Tibial artery (tissue), 4 donors: ENCODE measurements around the gene ARMS2.
A peak's percentile ranks its signal among the peaks of the same experiment; 100 is the strongest.

ENCODE experiments used
- DNase-seq, 2 donors: peaks; one replicate each; pipeline ENCODE4 v3.0.0-alpha.2; 2019
- H3K27ac ChIP-seq, 2 donors: fragments of 200-600 bp; sonication (generic) in 1 of 2; 1 replicate in 1 of 2; 2 replicates in 1 of 2; pipeline ENCODE4 v1.5.1; 2018 to 2019; ENCODE audit warnings: mild to moderate bottlenecking in 1 of 2
- H3K27me3 ChIP-seq, 2 donors: fragments of 200-600 bp; sonication (generic) in 1 of 2; one replicate each; pipeline versions ENCODE4 v1.5.1 to v1.6.0; 2016 to 2019
- H3K36me3 ChIP-seq, 3 donors: fragments of 200-600 bp; sonication (generic) in 2 of 3; one replicate each; pipeline ENCODE4 v1.5.1; 2016 to 2019; ENCODE audit warnings: mild to moderate bottlenecking in 2 of 3
- H3K4me1 ChIP-seq, 4 donors: fragments of 200-600 bp; sonication (generic) in 2 of 4; 1 replicate in 3 of 4; 2 replicates in 1 of 4; pipeline ENCODE4 v1.5.1; 2016 to 2019
- H3K4me3 ChIP-seq, 2 donors: fragments of 200-600 bp; sonication (generic) in 1 of 2; 1 replicate in 1 of 2; 2 replicates in 1 of 2; pipeline ENCODE4 v1.5.1; 2018 to 2019; ENCODE audit warnings: mild to moderate bottlenecking in 2 of 2
- H3K9me3 ChIP-seq, 3 donors: fragments of 200-600 bp; sonication (generic) in 1 of 3; one replicate each; pipeline ENCODE4 v1.5.1; 2016 to 2019
- intact Hi-C: fragments of 100-400 bp; cut with DNase I; formaldehyde crosslinking; loops from one replicate; pipeline ENCODE4 v1.15.0; 2023; ENCODE audit warnings: low total_unique reads
- TF ChIP-seq, protein P1 (sequence below), 2 experiments: fragments of 200-600 bp in 1 of 2; fragments of 450-650 bp in 1 of 2; IDR thresholded peaks; one replicate each; pipeline ENCODE4 v1.5.1; 2017 to 2019; ENCODE audit warnings: antibody characterized with exemption in 2 of 2, mild to moderate bottlenecking in 1 of 2, moderate library complexity in 1 of 2

ARMS2 gene

DNA sequence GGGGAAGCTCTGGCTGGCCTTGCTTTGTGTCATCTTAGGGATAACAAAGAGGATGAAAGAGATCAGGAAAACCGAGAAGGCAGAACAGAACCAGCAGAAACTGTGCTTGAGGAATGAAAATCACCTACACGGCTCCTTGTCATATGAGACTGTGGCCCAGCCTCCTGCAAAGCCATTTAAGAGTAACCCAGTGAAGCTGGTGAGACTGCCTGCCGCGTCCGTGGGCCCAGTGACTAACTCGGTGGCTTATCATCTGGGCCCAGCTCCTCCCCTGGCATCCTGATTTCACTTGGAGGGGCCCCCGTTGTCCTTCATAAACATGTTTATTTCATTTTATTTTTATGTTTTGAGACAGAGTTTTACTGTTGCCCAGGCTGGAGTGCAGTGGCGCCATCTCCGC lies 37.6 kb downstream of the ARMS2 start:
- Histone ChIP-seq H3K4me1 (peaks cover 5 to 91% (median 68%) of the 10 kb centered on the region in 4 donors), H3K4me3 (no peak overlapping the region), H3K36me3 (no peaks in the 10 kb centered on the region), H3K27ac (peak overlapping the region; percentile 76 to 91), H3K27me3 (no peaks in the 10 kb centered on the region), H3K9me3 (no peaks in the 10 kb centered on the region)
- TF ChIP-seq, protein P1, sequence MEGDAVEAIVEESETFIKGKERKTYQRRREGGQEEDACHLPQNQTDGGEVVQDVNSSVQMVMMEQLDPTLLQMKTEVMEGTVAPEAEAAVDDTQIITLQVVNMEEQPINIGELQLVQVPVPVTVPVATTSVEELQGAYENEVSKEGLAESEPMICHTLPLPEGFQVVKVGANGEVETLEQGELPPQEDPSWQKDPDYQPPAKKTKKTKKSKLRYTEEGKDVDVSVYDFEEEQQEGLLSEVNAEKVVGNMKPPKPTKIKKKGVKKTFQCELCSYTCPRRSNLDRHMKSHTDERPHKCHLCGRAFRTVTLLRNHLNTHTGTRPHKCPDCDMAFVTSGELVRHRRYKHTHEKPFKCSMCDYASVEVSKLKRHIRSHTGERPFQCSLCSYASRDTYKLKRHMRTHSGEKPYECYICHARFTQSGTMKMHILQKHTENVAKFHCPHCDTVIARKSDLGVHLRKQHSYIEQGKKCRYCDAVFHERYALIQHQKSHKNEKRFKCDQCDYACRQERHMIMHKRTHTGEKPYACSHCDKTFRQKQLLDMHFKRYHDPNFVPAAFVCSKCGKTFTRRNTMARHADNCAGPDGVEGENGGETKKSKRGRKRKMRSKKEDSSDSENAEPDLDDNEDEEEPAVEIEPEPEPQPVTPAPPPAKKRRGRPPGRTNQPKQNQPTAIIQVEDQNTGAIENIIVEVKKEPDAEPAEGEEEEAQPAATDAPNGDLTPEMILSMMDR (IDR thresholded peaks at IDR 0.05) = no peak
- DNase-seq = peak in 1 of 2 donors; percentile 64
- intact Hi-C loops = no loop called here

DNA sequence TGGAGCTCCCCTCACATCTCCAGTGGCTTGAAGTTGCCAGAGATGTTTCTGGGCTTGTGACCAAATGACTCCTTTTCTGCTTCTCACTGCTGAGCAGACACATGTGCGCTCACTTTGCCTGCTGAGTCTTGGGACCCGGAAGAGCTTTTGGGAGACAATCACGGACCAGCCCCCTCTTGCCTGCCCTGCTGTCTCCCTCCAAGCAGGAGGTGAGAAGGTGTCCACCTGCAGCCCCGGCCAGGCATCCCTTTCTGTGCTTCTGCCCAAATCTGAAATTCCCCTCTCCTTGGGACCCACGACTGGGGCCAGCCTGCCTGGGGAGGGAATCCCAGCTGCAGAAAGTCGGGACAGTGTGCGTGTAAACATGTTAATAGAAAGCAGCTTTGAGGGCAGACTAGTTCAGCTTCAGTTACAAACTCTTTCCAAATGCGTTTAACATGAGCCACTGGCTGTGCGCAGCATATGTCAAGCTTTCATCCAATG lies 38.6 kb downstream of the ARMS2 start:
- DNase-seq = peak; percentile 42 to 68
- Histone ChIP-seq H3K27me3 (no peaks in the 10 kb centered on the region), H3K27ac (peak overlapping the region; percentile 76 to 91), H3K4me1 (peaks cover 5 to 88% (median 66%) of the 10 kb centered on the region in 4 donors), H3K4me3 (no peak overlapping the region), H3K36me3 (no peaks in the 10 kb centered on the region), H3K9me3 (no peaks in the 10 kb centered on the region)
- intact Hi-C loops = no loop called here
- TF ChIP-seq, protein P1 (IDR thresholded peaks at IDR 0.05) = no peak

DNA sequence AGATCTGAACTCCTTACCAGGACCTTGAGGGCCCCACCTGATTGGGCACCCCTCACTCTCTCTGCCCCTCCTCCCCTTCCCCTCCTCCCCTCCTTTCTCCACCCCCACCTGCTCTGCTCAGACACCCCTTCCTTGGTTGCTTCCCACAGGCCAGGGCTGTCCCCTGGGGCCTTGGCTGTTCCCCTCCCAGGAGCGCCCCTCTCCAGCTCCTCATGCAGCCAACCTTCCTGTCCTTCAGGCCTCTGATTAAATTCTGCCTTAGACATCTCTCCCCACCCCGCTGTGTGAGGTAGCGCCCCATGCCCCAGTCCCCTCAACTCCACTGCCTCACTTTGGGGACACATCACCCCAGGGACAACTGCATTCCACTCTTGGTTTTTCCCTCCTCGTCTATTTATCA lies 39.3 kb downstream of the ARMS2 start:
- peaks cover 5 to 88% (median 65%) of the 10 kb centered on the region in 4 donors for H3K4me1 ChIP-seq
- peak in 1 of 2 donors; percentile 64 for DNase-seq
- no peaks in the 10 kb centered on the region for H3K27me3 ChIP-seq
- H3K27ac ChIP-seq = peak overlapping the region; percentile 76 to 91
- H3K9me3 ChIP-seq = no peaks in the 10 kb centered on the region
- intact Hi-C loops = loop anchor here (2.0 kb wide), 1 partner anchor 31 kb away; no protein-coding TSS in a partner anchor
- H3K36me3 ChIP-seq = no peaks in the 10 kb centered on the region
- TF ChIP-seq, protein P1 (IDR thresholded peaks at IDR 0.05) = no peak
- H3K4me3 ChIP-seq = no peak overlapping the region

DNA sequence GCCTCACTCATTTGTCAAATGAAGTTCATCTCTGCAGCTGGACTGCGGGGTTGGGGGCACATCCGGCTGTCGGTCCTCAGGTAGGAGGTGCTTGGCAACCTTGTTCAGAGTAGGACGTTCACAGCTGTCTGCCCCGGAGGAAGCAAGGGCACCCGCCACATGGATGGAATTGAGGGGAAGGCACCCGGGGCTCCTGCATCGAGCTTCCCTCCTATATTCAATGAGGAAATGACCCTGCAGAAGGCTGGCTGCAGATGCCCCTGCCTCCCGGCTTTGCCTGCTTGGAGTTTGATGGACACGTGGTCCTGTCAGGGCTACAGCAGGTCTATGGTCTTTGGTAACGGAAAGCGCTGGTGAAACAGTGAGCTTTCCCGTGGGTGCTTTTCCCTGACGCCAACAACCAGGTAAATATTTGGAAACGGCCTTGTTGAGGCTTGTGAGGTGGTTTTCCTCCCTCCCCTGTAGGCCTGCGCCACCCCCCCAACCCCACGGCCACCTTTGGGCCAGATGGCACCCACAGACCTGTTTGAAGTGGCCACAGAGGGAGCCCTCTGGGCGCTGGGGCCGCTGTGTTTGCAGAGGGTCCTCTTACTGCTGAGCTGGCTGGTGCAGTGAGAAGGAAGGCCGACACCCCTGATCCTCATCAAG lies 39.8 kb downstream of the ARMS2 start:
- no peaks in the 10 kb centered on the region for H3K27me3 ChIP-seq
- DNase-seq = peak in 1 of 2 donors; percentile 66
- intact Hi-C loops = loop anchor here (2.0 kb wide), 1 partner anchor 31 kb away; no protein-coding TSS in a partner anchor
- H3K4me3 ChIP-seq = no peak overlapping the region
- H3K36me3 ChIP-seq = no peaks in the 10 kb centered on the region
- peak overlapping the region; percentile 76 to 91 for H3K27ac ChIP-seq
- TF ChIP-seq, protein P1 (IDR thresholded peaks at IDR 0.05) = no peak
- H3K4me1 ChIP-seq = peaks cover 5 to 92% (median 70%) of the 10 kb centered on the region in 4 donors
- no peaks in the 10 kb centered on the region for H3K9me3 ChIP-seq

DNA sequence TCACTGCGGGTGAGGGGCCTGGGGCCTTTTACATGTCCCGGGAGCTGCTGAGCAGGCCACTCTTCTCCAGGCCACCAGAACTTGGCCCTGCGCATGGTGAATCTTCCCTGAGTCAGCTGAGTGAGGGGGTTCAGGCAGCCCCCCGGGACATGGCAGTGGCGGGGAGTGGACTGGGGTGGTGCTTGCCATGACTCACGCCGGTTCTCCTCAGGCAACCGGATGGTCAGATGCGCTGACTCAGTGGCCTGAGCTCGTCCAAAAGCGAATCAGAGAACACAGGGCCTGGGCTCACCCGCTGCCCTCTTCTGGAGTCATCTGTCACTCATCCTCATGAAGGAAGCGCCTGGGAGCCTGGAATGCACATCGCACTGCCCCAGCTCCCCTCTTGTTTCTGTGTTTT lies 40.4 kb downstream of the ARMS2 start:
- DNase-seq = peak; percentile 87 to 94
- Histone ChIP-seq H3K36me3 (no peaks in the 10 kb centered on the region), H3K4me3 (peak overlapping the region in 1 of 2 donors; percentile 11), H3K4me1 (peaks cover 5 to 94% (median 75%) of the 10 kb centered on the region in 4 donors), H3K27ac (peak overlapping the region; percentile 76 to 91), H3K9me3 (no peaks in the 10 kb centered on the region), H3K27me3 (no peaks in the 10 kb centered on the region)
- TF ChIP-seq, protein P1 (IDR thresholded peaks at IDR 0.05) = no peak
- intact Hi-C loops = loop anchor here (2.0 kb wide), 1 partner anchor 32 kb away; no protein-coding TSS in a partner anchor
